GM19395 (cell line): ENCODE measurements around the gene OSBPL3.

Experiments used
- ATAC-seq: cut with Tn5 transposase; IDR thresholded peaks from one replicate; pipeline ENCODE4 v1.9.1; 2021; ENCODE audit warnings: mild to moderate bottlenecking, moderate library complexity; ENCODE audit not compliant: unreplicated experiment

Gene OSBPL3

GRCh38 chr7:24871770-24872169, 108.2 kb downstream of the OSBPL3 start:
- no peak for ATAC-seq

- no peak for ATAC-seq
Measured at GRCh38 chr7:24870766-24871165, 109.2 kb downstream of the OSBPL3 start.

DNA sequence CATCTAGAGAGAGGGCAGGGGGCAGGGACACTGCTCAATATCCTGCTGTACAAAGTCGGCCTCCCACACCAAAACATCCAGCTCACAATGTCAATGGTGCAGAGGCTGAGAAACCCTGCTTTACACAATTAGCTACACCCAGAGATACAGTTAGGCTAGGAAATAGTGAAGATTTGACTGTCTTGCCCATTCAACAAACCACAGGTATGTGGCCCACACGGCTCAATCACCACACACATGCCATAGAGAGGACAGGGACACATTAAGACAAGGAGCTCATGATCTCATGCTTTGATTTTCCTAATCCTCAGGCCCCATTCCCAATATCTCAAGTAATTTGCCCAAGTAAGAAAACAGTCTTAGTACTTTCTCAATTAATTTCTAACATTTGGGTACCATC, 110.4 kb downstream of the OSBPL3 start:
- no peak for ATAC-seq

- ATAC-seq, result no peak
Measured at GRCh38 chr7:24868741-24869140, 111.2 kb downstream of the OSBPL3 start.

GRCh38 chr7:24866004-24866615, 113.9 kb downstream of the OSBPL3 start:
- ATAC-seq, result no peak

DNA sequence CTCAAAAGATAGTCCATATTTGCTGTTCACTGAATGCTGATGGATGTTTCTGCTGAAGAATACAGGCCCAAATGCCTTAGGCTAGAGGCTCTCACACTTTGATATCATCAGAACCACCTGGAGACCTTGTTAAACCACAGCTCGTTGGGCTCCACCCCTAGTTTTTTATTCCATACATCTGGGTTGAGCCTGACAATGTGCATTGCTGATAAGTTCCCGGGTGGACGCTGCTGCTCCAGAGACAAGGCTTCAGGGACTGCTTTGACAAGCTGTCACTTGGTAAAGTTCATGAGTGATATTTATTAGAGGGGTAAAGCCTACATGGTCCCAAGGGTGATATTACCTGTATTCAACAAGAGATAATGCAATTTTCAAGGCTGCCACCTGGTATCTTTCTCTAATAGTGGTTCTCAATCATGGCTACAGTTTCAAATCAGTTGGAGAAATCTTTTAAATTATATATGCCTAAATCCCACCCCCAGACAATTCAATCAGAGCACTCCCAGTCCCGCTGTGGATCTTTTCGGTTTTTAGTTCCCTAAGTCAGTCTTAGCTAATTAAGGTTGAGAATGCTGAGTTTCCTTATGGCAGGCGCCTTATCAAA, 115.7 kb downstream of the OSBPL3 start:
- ATAC-seq, result no peak

DNA sequence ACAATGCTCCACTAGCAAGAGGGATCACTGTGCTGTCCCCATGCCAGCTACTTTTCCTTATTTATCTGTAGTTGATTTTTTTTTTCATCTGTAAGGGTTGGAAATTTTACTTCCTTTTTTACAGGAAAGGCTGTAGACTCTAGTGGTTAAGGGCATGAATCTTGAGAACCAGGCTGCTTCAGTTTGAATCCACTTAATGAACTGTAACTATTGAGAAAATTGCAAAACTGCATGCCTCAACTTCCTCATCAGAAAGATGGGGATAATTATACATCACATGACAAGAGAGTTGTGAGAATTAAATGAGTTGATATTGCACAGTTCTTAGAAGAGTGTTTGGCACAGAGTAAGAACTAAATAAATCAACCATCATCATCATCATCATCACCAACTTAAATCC, 116.4 kb downstream of the OSBPL3 start:
- ATAC-seq, result no peak

GRCh38 chr7:24862461-24862860, 117.5 kb downstream of the OSBPL3 start:
- ATAC-seq, result no peak

GRCh38 chr7:24861336-24861735, 118.6 kb downstream of the OSBPL3 start:
- ATAC-seq, result no peak

GRCh38 chr7:24860611-24861010, 119.4 kb downstream of the OSBPL3 start:
- no peak for ATAC-seq

DNA sequence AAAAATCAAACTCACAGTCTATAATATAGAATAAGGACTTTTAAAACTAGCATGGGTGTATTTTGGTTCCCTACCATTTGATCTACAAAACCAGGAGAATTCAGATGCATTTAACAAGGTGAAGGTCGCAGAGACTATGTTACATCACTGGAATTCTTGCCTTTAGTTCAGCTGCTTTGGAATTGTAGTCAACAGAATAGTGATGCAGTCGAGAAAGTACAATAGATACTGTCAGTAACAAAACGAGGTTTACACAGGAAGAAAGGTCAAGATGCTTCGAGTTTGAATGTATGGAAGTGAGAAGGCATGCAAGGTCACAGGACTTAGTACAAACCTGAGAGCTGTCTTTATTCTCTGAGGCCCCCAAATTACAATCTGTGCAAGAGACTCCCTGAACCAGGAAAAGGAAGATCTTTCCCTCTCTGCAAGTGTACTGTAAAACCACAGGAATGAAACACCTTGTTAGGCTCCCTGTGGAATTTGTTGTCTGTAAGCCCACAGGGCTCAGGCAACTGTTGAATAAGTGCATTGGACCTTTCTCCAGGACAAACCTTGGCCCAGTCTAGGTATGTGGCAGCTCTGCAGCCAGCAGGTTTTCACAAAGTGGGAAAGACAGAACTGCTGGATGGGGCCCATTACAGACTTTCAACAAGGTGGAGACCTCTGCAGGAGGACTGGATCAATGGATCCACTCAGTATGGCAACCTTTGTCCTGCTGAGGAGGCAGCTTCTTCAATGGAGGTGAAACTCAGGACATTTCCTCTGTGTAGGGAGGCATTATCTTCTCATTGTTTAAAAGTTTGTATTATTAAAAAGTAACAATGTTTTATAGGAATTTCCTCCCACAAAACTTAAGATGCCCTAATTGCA, 121.6 kb downstream of the OSBPL3 start:
- no peak for ATAC-seq

DNA sequence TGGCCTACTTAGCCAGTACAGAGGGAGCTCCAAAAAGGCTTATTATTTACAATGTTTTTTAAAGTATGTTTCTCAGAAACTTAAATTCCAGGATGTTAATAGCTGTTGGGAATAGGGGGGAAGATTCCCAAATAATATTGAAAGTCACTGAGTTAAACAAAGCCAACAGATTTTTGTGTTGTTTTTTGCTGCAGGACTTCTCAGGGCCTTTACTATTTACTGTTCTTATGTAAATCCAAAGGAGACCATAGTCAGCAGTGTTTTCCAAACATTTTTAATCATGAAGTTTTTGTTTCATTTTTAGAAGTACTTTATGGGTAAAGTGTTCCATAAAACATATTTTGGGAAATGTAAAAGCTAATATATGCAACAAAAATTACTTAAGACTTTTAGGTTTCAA, 122.4 kb downstream of the OSBPL3 start:
- ATAC-seq, result no peak

- ATAC-seq, result no peak
Measured at GRCh38 chr7:24854866-24855265, 125.1 kb downstream of the OSBPL3 start.

- no peak for ATAC-seq
Measured at GRCh38 chr7:24851786-24852185, 128.2 kb downstream of the OSBPL3 start.

DNA sequence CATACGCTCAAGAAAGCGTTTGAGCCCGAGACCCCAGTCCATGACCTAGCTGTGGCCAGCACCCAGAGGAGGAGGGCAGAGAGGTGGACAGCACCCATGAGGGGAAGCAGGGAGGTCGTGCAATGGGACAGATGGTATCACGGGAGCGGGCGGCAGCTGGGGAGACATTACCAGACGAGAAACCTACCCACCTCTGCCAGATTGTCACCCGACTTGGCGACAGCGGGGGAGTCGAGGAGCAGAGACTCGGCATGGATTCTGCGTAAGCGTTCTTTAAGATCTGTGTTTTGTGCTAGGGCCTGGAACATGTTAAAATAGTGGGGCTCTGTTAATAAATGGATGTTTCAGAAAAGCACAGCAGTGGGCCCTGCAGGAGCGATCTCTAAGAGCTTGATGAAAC, 131.1 kb downstream of the OSBPL3 start:
- no peak for ATAC-seq

DNA sequence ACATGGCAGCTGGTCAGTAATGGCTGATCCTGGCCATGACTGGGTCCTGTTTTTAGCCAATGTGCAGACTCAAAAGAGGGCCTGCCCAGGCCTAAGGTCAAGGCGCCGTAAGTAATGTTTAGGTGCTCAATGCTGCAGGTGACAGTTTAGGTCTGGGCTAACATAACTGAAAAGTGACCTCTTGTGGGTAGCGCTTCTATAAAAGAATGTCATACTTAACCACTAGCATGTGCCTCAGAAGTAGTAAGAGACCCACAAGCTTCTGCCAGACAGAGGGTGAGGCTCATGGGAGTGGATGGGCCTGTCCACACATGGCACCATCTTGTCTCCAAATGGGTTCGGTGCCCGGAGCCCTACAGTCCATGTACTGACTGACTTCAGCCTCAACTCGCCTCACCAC, 132.2 kb downstream of the OSBPL3 start:
- ATAC-seq, result no peak

DNA sequence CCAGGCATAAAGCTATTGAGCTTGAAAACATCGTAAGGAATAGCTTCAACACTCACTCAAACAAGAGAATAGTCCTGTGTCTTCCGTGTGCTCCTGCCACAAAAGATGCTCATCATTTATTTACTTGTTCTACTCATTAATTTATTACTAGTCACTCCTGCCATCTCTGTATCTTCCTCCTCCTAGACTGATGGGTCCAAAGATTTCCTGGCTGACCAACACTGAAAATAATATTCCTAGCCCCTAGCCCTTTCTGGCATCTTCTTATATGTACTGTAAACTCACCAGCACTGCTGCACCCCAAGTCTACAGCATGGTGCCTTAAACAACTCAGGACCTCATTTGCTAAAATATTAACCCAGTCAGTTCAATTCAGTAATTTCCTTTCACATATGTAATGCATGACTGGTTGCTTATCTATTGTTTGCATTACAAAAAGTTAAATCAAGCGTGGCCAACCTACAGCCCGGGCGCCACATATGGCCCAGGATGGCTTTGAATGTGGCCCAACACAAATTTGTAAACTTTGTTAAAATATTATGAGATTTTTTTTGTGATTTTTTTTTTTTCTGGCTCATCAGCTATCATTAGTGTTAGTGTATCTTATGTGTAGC, 136.1 kb downstream of the OSBPL3 start:
- no peak for ATAC-seq

DNA sequence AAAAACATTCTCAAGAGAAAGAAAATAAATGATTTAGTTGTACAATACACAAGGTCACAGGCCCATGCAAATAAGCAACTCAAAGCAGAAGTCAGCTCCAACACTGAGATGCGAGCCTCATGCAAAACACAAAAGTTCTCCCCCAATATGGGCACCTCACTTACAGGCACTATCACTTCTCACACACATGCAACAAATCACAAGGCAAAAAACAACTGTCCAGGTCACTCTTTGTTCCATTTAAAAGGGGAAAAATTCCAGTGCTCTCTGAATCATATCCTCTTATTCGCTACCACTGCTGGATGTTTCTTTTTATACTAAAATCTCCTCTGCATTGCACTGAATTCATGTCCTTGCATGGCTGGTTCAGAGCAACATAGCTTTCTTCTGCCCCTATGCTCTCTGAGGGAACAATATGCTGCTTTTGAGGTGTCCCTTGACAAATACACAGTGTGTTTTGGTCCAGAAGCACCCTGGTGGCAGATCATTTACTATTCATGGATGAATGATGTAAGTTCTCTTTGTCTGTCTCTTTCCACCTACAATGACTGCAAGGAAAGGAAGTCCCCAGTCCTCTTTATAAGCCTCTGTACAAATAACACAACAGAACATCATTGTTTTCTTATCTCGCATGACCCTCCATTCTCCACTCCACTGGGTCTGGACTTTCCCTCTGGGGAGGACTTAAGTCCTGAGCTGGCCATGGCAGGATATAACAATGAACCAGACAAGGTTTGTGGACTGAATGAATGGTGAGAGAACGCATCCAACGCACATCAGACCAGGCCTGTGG, 137.3 kb downstream of the OSBPL3 start:
- ATAC-seq, result peak; percentile 68

GRCh38 chr7:24842029-24842428, 137.9 kb downstream of the OSBPL3 start:
- ATAC-seq, result no peak

GRCh38 chr7:24840563-24840962, 139.4 kb downstream of the OSBPL3 start:
- no peak for ATAC-seq

GRCh38 chr7:24836084-24836483, 143.9 kb downstream of the OSBPL3 start:
- ATAC-seq, result peak; percentile 78
